HL-60 (cell line): Measurements from ENCODE around the gene BPIFA3.

Experiments
- CTCF ChIP-seq: IDR thresholded peaks from one replicate; pipeline ENCODE4 v1.5.1; 2011; ENCODE audit warnings: low read length, control low read depth, inconsistent platforms; ENCODE audit not compliant: insufficient read depth
- GABPA ChIP-seq: IDR thresholded peaks from 2 replicates; pipeline ENCODE4 v1.6.1; 2012; ENCODE audit warnings: low read depth
- POLR2AphosphoS5 ChIP-seq: IDR thresholded peaks from 2 replicates; pipeline ENCODE4 v1.6.1; 2012; ENCODE audit warnings: low read depth

GRCh38 chr20:33232486-33233072, 15.4 kb downstream of the BPIFA3 start:
- TF ChIP-seq CTCF (no peak), GABPA (no peak), POLR2AphosphoS5 (no peak)
